ENCODE measurements around the gene HS6ST1.

DNA sequence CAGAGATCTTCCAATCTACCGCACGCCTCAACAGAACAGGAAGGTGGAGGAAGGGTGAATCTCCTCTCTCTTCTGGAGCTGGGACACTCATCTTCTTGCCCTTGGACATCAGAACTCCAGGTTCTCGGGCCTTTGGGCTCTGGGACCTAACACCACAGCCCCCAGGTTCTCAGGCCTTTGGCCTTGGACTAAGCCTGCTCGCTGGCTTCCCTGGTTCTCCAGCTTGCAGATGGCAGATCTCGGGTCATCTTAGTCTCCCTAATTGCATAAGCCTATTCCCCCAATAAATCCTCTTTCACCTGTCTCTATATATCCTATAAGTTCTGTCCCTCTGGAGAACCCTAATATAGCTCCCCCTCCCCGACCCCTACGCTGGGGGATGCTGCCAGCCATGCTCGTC, 14.8 kb downstream of the HS6ST1 start:
- TF ChIP-seq, protein P1, sequence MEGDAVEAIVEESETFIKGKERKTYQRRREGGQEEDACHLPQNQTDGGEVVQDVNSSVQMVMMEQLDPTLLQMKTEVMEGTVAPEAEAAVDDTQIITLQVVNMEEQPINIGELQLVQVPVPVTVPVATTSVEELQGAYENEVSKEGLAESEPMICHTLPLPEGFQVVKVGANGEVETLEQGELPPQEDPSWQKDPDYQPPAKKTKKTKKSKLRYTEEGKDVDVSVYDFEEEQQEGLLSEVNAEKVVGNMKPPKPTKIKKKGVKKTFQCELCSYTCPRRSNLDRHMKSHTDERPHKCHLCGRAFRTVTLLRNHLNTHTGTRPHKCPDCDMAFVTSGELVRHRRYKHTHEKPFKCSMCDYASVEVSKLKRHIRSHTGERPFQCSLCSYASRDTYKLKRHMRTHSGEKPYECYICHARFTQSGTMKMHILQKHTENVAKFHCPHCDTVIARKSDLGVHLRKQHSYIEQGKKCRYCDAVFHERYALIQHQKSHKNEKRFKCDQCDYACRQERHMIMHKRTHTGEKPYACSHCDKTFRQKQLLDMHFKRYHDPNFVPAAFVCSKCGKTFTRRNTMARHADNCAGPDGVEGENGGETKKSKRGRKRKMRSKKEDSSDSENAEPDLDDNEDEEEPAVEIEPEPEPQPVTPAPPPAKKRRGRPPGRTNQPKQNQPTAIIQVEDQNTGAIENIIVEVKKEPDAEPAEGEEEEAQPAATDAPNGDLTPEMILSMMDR (IDR thresholded peaks at IDR 0.05): no peak
- no peak for TF ChIP-seq POLR2A (IDR thresholded peaks at IDR 0.05)
- TF ChIP-seq POLR2AphosphoS5 (IDR thresholded peaks at IDR 0.05): no peak

All from prostate gland (tissue), 2 donors.